OCI-LY3 (cell line): Measurements from ENCODE around the gene LINGO1.

Experiments
- H2AFZ ChIP-seq: fragments of 200-600, 300-600 bp; shearing (Covaris generic); 2 replicates; pipeline ENCODE4 v1.6.0; 2014; ENCODE audit warnings: antibody characterized with exemption, low read depth, low read length
- H3K27ac ChIP-seq: fragments of 200-600, 300-600 bp; sonication (generic); 2 replicates; pipeline ENCODE4 v1.5.1; 2014; ENCODE audit warnings: mild to moderate bottlenecking, low read length, moderate library complexity, mixed read lengths
- H3K27me3 ChIP-seq: fragments of 200-600, 300-600 bp; sonication (generic); 2 replicates; pipeline ENCODE4 v1.6.1; 2014; ENCODE audit warnings: low read depth, low read length, mixed read lengths
- H3K36me3 ChIP-seq: fragments of 200-600, 300-600 bp; sonication (generic); replicated peaks from 2 replicates; pipeline ENCODE3; 2014; ENCODE audit warnings: low read depth, low read length, mixed read lengths
- H3K4me1 ChIP-seq: fragments of 300-600, 200-600 bp; sonication (generic); 2 replicates; pipeline ENCODE4 v1.6.1; 2014; ENCODE audit warnings: low read length, mixed read lengths
- H3K4me2 ChIP-seq: fragments of 200-600, 300-600 bp; sonication (generic); 2 replicates; pipeline ENCODE4 v1.6.1; 2014; ENCODE audit warnings: low read length, mixed read lengths
- H3K4me3 ChIP-seq: fragments of 300-600, 200-600 bp; sonication (generic); 2 replicates; pipeline ENCODE4 v1.5.1; 2014; ENCODE audit warnings: antibody characterized with exemption, mild to moderate bottlenecking, low read length, moderate library complexity
- H3K79me2 ChIP-seq: fragments of 300-600, 200-600 bp; shearing (Covaris generic); 2 replicates; pipeline ENCODE4 v1.6.1; 2014; ENCODE audit warnings: mild to moderate bottlenecking, low read length, mixed read lengths
- H3K9ac ChIP-seq: fragments of 300-600, 200-600 bp; shearing (Covaris generic); 2 replicates; pipeline ENCODE4 v1.6.0; 2014; ENCODE audit warnings: mild to moderate bottlenecking, low read length, moderate library complexity
- H3K9me3 ChIP-seq: fragments of 200-600, 300-600 bp; shearing (Covaris generic); 2 replicates; pipeline ENCODE4 v1.6.1; 2014; ENCODE audit warnings: low read length, mixed read lengths; ENCODE audit not compliant: insufficient read depth
- H4K20me1 ChIP-seq: fragments of 200-600, 300-600 bp; sonication (generic); 2 replicates; pipeline ENCODE4 v1.6.1; 2016; ENCODE audit warnings: low read length, mixed read lengths; ENCODE audit not compliant: insufficient read depth
- EZH2phosphoT487 ChIP-seq: fragments of 200-600 bp; shearing (Covaris generic); IDR thresholded peaks from 2 replicates; pipeline ENCODE4 v1.6.1; 2018; ENCODE audit warnings: antibody characterized with exemption, mixed run types, low read depth
- TF ChIP-seq, protein P1 (sequence below): fragments of 200-600, 300-600 bp; sonication (generic); IDR thresholded peaks from 2 replicates; pipeline ENCODE4 v1.5.1; 2014; ENCODE audit warnings: antibody characterized with exemption, low read length, low read depth

LINGO1 gene

GRCh38 chr15:77643764-77644163 lies 11.1 kb upstream of the LINGO1 start:
- H3K9ac ChIP-seq, result no peak overlapping the region

DNA sequence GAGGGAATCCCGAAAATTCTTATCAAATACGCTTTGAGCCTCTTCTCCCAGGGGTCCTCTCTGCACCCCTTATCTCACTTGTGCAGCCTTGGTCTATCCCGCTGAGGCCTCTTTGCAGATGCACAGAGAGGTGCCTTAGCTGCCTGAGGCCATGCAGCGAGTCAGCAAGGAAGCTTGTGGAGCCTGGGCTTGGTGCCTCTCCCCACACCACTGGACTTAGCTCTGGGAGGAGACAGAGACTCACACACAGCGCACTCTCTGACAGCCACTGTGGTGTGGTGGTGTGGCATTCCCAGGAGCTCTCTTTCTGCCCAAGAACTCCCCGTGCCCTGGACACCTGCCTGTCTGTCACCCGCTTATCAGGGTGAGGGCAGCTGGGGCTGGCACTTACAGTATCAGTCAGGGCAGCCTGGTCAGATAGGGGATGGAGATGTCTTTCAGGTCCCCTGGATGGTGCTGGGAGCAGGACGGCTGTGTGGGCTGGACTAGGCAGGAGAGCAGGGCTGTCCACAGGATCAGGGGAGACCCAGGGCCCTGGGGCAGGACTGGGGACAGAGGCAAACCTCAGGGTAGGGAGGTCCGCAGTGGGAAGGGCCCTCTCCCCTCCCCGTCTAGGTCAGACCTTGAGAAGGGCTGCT lies 10.2 kb upstream of the LINGO1 start:
- Histone ChIP-seq H4K20me1 (no peaks in the 10 kb centered on the region), H3K27ac (no peak overlapping the region), H3K4me2 (no peak overlapping the region), H3K27me3 (no peaks in the 10 kb centered on the region), H3K4me1 (peaks cover 16% of the 10 kb centered on the region), H3K9ac (no peak overlapping the region), H3K9me3 (no peaks in the 10 kb centered on the region), H3K4me3 (no peak overlapping the region), H2AFZ (no peak overlapping the region), H3K79me2 (no peaks in the 10 kb centered on the region), H3K36me3 (no peaks in the 10 kb centered on the region)
- no peak for TF ChIP-seq EZH2phosphoT487
- TF ChIP-seq, protein P1, sequence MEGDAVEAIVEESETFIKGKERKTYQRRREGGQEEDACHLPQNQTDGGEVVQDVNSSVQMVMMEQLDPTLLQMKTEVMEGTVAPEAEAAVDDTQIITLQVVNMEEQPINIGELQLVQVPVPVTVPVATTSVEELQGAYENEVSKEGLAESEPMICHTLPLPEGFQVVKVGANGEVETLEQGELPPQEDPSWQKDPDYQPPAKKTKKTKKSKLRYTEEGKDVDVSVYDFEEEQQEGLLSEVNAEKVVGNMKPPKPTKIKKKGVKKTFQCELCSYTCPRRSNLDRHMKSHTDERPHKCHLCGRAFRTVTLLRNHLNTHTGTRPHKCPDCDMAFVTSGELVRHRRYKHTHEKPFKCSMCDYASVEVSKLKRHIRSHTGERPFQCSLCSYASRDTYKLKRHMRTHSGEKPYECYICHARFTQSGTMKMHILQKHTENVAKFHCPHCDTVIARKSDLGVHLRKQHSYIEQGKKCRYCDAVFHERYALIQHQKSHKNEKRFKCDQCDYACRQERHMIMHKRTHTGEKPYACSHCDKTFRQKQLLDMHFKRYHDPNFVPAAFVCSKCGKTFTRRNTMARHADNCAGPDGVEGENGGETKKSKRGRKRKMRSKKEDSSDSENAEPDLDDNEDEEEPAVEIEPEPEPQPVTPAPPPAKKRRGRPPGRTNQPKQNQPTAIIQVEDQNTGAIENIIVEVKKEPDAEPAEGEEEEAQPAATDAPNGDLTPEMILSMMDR, result no peak

More at GRCh38 chr15:77643764-77644163, 11.1 kb upstream of the LINGO1 start:
- Histone ChIP-seq H3K79me2 (no peaks in the 10 kb centered on the region), H4K20me1 (no peaks in the 10 kb centered on the region), H3K4me1 (peaks cover 16% of the 10 kb centered on the region), H2AFZ (no peak overlapping the region), H3K9me3 (no peaks in the 10 kb centered on the region), H3K27ac (no peak overlapping the region), H3K36me3 (no peaks in the 10 kb centered on the region), H3K4me2 (no peak overlapping the region), H3K4me3 (no peak overlapping the region), H3K27me3 (no peaks in the 10 kb centered on the region)
- TF ChIP-seq, protein P1, result no peak
- no peak for TF ChIP-seq EZH2phosphoT487

GRCh38 chr15:77641999-77642398 lies 9.3 kb upstream of the LINGO1 start:
- Histone ChIP-seq H3K4me3 (no peak overlapping the region), H3K4me2 (no peak overlapping the region), H3K27ac (no peak overlapping the region), H3K79me2 (no peaks in the 10 kb centered on the region), H4K20me1 (no peaks in the 10 kb centered on the region), H3K9ac (no peak overlapping the region), H2AFZ (no peak overlapping the region), H3K36me3 (no peaks in the 10 kb centered on the region), H3K9me3 (no peaks in the 10 kb centered on the region), H3K4me1 (peaks cover 16% of the 10 kb centered on the region), H3K27me3 (no peaks in the 10 kb centered on the region)
- TF ChIP-seq, protein P1, result no peak
- no peak for TF ChIP-seq EZH2phosphoT487

DNA sequence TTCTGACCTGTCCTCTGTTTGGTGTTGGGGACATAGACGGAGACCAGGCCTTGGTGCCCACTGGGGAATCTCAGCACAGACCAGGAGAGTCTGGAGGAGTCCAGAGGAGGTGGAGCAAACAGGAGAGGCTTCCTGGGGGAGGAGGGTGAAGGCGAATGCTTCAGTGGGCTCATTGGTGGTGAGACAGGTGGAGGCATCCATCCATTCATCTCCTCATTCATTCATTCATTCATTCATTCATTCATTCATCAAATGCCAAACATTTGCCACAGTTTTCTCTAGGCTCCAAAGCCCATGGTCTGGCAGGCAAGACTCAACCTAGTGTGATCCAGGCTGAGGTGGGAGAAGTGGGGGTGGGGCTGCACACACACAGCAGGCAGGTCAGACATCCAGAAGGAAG lies 7.9 kb upstream of the LINGO1 start:
- no peaks in the 10 kb centered on the region for H3K36me3 ChIP-seq
- H3K4me3 ChIP-seq, result no peak overlapping the region
- H3K4me2 ChIP-seq, result no peak overlapping the region
- peaks cover 9% of the 10 kb centered on the region; the same call in 1 of the 2 replicates for H3K27me3 ChIP-seq
- no peak overlapping the region for H3K27ac ChIP-seq
- peaks cover 3% of the 10 kb centered on the region for H3K4me1 ChIP-seq
- H3K9me3 ChIP-seq, result no peaks in the 10 kb centered on the region
- TF ChIP-seq, protein P1, result no peak
- no peak for TF ChIP-seq EZH2phosphoT487
- no peaks in the 10 kb centered on the region for H3K79me2 ChIP-seq
- no peaks in the 10 kb centered on the region for H4K20me1 ChIP-seq
- H3K9ac ChIP-seq, result no peak overlapping the region
- no peak overlapping the region for H2AFZ ChIP-seq
